Measurements from ENCODE around the gene ETFA.

GRCh38 chr15:76289582-76289981 is 21.7 kb downstream of the ETFA start:
- no peak for TF ChIP-seq FOXK2 (IDR thresholded peaks at IDR 0.05)
- no peak for TF ChIP-seq BHLHE40 (IDR thresholded peaks at IDR 0.05; ENCODE audit: borderline replicate concordance)
- no peak for TF ChIP-seq ZNF384 (IDR thresholded peaks at IDR 0.05)
